Fibroblast of peridontal ligament (primary cell): ENCODE measurements around the gene C6orf62.
"Not testable (repeated sequence)": the region's sequence is repeated elsewhere in the genome, so short reads cannot be mapped to it uniquely, and the experiment has no call there.

Source experiments
- DNase-seq: peaks from one replicate; pipeline ENCODE4 v3.0.0-alpha.2; 2010; ENCODE audit errors: extremely low read depth

The C6orf62 gene

DNA sequence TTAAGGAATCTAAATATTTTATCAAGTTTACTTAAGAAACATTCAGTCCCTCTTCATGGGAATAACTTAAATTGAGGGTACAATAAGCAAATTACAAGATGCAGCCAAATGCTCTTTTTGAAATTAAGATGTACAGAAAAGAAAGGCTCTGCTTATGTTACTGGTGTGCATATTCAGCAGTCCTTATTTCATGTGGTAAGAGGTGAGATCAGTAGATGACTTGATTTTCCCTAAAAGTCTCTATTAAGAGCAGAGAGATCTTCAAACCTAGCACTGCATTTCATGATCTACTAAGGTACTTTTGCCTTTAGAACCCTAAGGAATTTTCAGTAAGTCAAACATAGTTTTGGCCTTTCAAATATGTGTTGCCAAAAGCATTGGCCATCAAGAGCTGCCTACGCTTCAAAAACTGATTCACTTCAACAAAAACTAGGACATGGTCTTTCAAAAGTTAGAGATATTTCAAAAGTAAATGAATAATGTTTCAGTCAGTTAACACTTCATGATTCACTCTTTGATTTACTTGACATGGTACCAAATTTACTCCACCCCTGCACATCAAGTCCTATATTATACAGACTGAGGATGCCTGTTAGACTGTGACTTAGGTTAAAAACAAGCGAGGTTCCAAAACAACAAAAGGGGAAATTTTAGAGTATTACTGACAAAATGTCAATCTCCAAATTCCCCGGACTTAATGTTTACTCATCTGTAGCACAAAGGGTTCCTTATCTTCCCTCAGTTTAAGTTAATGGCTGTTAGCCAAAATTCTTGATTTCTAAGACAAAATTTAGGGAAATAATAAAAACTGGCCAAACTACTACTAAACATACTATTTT is 19.2 kb downstream of the C6orf62 start:
- no peak for DNase-seq

DNA sequence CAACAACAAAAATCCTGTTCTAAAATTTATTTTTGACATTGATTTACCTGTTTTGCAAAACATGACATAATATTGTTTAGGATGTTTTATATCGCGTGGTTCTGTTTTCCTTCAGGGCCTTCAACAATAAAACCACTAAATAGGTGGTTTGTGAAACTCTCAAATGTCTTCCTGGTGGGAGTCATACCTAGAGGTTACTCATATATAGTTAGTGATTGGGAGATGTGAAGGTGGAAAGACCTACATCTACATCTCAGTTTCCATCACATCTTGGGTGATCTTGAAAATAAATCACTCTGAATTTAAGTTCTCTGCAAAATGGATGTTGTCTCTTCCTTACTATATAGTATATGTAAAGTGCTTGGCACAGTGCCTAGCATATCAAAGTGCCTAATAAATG is 22.9 kb downstream of the C6orf62 start:
- DNase-seq: no peak

DNA sequence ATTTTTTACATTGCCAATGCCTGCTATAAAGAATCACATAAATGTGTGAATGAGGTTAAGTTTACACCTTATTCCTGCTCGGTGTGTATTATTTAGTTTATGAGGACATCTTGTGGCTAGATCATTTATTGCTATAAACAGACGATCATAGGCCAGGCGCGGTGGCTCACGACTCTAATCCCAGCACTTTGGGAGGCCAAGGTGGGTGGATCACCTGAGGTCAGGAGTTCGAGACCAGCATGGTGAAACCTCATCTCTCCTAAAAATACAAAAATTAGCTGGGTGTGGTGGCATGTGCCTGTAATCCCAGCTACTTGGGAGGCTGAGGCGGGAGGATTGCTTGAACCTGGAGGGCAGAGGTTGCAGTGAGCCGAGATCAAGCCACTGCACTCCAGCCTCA is 23.3 kb downstream of the C6orf62 start:
- DNase-seq: peak; percentile 58

DNA sequence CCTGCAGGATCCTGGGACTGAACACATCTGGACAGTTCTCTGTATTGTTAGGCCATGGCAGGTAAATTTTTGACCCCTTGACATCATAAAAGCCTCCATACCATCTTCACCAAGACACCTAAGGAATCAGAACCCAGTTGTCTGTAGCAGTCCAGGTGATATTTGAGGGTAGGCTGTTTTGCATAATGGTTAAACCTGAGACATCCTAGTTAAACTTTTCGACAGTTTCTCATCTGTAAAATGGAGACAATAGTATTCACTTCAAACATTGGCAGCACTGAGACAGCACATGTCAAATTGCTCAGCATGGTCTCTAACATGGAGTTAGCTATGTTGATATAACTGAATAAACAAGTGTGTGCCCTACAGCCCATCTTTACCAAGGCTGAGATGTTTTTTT is 24.8 kb downstream of the C6orf62 start:
- no peak for DNase-seq

DNA sequence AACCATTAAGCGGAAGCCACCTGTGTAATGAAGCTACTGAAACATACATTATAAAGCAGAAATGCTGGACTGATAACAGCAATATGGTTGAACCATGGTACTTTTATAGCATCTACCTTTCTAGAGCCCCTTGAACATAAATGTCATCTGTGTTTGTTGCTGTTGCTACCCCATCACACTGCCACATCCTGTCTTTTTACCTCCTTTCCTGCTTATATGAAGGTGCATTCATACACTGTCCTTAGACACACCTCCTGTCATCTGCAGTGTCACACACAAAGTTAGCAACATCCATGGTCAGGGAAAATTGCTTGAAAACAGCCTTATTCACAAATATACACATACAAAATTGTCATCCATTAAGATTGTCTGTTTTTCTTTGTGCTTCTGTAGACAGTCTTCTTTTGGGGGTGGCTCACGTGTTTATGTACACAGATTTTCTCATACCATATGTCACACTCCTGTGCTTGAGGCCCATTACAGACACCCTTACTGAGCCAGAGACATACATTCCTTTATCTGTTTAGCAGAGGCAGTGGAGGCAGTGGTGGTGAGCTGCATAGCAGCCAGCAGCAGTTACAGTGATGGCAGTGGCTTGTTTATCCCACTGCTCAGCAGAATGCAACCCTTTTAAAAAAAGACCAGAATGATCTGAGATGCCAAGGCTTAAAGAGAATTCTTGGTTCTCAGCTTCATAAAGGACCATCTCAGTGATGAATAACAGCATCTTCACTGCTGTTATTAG is 25.9 kb downstream of the C6orf62 start:
- DNase-seq: no peak

DNA sequence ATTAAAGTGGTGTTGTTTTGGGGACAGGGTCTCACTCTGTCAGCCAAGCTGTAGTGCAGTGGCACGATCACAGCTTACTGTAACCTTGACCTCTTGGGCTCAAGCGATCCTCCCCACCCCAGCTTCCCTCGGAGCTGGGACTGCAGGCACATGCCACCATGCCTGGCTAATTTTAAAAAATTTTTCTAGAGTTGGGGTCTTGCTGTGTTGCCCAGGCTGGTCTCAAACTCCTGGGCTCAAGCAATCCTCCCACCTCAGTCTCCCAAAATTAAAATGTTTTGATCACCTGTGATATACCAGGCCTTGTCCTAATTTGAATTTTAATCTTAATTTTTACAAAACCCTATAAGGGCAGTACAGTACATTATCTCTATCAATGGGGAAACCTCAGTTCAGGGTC is 26.5 kb downstream of the C6orf62 start:
- DNase-seq: no peak

DNA sequence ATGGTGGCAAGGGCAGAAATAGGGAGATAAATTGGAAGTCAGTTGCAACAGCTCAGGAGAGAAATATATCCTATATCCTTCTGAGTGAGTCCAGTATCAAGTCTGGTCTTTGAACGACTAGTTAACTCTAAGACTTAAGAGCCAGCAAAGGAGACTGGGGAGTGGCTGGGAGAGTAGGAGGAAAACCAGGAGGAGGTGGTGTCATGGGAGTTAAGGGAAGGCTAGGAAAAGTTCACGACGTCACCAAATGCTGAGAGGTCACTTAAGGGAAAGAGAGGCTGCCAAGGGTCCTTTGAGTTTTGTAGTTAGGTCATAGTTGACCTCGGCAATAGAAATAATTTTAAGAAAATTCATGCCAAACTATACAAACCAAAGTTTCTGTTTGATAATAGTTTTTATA is 27.0 kb downstream of the C6orf62 start:
- no peak for DNase-seq

DNA sequence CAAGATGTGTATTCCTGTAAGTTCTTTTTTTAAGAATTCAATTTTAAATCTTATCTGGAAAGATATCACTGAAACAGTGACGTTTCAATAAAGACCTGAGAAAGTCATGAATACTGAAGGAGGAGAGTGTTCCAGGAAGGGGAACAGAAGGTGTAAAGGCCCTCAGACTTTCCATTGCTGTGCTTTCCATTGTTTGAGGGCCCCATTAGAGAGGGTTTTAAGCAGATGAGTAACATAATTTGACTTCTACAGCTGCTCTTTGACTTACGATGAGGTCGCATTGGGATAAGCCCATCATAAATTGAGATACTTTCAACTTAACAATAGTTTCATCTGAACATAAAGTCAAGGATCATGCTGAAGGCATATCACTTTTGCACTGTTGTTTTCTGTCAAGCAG is 27.4 kb downstream of the C6orf62 start:
- DNase-seq: no peak

DNA sequence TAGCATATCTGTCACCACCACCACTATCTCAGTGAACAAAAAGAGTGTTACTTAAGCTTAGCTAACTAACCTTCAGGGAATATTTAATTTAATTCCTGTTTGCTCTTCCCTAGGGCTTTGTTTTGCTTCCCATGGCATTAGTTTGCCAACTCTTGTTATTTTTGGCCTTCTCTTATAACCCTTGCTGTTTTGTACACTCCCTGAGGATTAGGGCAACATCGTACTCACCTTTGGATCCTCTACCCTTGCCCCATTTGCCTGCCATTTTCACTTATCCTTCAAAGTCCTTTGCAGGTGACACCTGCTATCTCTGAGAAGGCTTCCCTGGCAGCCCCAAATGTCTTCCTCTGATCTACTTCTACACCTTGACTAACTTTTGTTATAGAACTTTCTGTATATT is 28.4 kb downstream of the C6orf62 start:
- DNase-seq: no peak

DNA sequence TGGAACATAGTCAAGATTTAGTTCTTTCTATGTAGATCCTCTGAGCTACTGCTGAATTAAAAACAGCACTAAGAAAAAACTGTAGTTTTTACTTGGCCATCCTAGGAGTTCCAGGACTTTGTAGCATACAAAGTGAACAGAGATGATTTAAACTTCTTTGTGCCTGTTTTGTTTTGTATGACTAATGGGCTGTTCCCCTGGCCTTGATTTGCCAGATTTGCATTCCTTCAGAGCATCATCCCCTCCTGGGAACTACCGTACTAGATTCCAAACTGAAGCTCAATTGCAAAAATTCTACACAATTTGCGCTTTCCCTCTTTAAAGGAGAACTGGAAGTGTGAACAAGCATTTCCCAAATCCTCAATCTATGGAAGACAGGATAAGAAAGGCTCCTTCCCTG is 29.0 kb downstream of the C6orf62 start:
- DNase-seq: peak; percentile 66

DNA sequence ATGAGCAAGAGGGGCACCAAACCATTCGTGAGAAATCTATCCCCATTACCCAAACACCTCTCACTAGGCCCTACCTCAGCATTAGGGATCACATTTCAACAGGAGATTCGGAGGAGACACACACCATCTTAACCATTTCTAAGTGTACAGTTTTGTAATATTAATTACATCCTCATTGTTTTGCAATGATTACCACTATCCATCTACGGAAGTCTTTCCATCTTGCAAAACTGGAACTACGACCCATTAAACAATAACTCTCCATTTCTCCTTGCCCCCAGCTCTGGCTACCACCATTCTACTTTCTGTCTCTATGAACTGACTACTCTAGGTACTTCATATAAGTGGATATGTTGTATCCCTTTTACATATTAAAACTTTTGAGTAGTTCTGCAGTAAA is 32.0 kb downstream of the C6orf62 start:
- no peak for DNase-seq

DNA sequence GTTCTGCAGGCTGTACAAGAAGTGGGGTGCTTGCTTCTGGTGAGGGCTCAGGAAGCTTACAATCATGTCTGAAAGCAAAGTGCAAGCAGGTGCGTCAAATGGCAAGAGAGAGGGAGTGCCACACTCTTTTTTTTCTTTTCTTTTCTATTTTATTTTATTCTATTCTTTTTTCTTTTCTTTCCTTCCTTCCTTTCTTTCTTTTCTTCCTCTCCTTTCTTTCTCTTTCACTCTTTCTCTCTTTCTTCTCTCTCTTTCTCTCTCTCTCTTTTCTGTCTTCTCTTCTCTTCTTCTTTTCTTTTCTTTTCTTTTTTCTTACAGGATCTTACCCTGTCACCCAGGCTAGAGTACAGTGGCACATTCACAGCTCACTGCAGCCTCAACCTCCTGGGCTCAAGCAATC is 32.5 kb downstream of the C6orf62 start:
- no peak for DNase-seq

DNA sequence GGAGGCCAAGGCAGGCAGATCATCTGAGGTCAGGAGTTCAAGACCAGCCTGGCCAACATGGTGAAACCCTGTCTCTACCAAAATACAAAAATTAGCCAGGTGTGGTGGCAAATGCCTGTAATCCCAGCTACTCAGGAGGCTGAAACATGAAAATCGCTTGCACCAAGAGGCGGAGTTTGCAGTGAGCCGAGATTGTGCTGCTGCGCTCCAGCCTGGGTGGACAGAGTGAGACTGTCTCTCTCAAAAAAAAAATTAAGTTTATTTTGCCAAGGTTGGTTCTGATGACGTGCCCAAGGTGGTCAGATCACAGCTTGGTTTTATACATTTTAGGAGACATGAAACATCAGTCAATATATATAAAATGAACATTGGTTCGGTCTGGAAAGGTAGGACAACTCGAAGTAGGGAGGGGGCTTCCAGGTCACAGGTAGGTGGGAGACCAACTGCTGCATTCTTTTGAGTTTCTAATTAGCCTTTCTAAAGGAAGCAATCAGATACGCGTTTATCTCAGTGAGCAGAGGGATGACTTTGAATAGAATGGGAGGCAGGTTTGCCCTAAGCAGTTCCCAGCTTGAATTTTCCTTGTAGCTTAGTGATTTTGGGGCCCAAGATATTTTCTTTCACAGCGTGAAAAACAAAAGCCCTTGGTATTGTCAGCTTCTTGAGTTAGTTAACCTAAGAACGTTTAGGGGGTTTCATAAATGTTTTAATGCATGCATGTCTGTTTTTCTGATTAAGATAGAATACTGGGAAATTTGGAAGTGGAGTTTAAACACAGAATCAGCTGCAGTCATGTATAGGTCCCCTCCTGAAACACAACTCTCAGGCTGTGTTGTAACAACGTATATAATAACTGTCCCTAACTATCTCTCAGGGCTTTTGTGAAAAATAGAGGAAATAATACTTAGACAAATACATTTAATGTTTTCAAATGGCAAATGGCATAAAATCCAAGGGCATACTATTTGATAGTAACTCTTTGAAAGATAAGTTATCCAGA is 35.4 kb downstream of the C6orf62 start:
- no peak for DNase-seq

DNA sequence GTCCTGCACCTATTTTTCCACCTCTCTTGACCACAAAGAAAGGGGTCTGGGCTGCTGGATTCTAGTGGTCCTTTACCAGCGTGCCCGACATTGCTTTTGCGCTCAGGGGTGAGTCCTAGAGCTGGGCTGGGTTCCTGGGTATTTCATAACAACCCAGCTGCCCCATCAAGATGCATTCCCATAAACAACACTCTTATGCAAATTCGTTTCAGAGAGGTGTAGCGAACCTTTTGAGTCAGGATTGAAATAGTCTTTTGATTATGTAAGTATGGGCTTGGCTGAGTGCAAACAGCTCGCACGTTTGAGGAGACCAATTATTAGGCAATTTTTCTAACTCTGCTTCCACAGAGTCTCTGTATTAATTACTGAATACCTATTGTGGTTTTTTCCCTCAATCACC is 38.4 kb downstream of the C6orf62 start:
- no peak for DNase-seq

DNA sequence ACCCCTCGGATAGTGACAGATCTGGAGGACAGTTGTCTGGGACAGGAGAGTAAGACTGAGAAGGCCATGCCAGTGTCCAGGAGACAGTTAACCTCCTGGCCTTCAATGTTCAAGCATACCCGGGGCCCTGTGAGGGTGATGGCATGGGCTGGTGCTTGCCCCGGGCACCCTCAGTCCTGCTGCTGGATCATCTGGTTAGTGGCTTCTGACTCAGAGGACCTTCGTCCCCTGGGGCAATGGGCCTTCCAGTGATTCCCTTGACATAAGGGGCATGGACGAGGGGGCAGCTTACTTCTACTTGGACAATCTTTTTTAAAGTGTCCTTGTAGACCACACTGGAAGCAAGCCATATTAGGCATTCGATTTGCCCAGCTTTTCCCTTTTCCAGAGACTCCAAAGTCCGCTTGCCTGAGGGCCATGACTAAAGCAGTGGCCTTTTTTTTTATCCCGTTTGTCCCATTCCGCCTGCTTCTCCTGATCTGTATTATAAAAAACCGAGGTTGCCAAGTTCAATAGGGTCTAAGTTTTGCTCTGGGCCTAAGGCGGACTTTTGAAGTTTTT is 40.1 kb downstream of the C6orf62 start:
- DNase-seq: not testable (repeated sequence)

DNA sequence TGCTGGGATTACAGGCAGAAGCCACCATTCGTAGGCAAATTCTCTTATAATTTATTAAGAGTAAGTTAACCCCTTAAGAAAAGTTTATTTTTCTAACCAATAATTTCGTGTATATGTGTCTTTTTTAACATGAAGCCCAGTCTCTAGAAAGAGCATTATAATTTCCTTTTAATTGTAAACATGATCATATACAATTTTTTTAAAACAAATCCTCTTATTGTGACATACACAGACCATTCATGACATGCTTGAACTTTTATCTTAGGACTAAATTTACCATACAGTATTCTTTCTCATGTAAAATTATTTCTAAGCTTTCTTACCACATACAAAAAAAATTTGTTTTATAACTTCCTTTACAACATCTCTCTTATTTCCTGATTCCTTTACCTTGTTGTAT is 45.3 kb downstream of the C6orf62 start:
- no peak for DNase-seq

DNA sequence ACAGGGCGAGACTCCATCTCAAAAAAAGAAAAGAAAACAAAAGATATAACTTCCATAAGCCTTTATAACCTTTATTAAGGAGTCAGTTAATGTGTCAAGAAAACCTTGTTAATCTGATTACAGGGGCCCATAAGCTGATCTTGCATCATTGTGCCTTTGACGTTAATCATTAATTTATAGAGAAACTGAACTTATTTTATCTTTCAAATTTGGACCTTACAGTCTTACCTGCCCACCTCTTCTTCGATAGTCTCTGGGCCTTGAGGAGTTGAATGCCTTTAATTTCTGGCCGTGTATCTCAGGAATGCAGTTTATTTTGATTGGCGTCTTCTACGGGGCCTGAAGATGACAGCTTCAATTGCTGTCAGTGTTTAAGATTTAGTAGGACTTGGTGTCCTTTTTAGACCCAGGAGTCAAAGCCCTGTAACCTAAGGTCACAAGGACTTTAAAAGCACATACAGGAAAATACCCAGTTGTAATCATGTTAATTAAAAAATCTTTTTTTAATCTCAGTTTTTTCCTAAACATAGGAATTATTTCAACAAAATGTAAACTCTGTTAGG is 46.3 kb downstream of the C6orf62 start:
- DNase-seq: no peak

DNA sequence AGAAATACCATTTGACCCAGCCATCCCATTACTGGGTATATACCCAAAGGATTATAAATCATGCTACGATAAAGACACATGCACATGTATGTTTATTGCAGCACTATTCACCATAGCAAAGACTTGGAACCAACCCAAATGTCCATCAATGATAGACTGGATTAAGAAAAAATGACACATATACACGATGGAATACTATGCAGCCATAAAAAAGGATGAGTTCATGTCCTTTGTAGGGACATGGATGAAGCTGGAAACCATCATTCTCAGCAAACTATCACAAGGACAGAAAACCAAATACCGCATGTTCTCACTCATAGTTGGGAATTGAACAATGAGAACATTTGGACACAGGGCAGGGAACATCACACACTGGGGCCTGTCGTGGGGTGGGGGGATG is 47.9 kb downstream of the C6orf62 start:
- DNase-seq: not testable (repeated sequence)

DNA sequence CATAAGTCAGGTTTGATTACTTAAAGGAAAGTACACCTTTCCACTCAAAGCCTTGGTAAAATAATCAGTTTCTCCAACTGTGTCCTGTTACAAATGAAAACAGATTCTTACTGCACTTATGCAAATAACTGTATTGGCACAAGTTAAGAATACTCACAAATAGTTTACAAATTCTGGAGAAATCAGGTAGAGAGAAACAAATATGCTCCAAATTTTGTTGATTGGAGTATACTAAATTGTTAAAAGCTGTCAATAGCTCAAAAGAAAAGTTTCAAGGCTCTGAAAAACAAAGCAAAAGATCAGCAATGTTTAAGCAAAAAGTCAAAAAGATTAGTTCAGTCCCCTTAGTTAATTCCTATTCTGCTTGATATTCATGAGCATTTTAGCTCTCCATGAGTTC is 48.5 kb downstream of the C6orf62 start:
- DNase-seq: not testable (repeated sequence)

DNA sequence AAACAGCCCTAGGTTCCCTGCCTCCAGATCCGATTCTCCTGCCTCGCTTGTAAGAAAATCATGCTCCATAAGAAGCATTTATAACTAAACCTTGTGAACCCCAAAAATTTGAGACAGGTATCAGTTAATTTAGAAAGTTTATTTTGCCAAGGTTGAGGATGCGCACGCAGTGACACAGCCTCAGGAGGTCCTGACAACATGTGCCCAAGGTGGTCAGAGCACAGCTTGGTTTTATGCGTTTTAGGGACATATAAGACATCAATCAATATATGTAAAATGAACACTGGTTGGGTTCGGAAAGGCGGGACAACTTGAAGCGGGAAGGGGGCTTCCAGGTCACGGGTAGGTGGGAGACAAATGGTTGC is 50.0 kb downstream of the C6orf62 start:
- no peak for DNase-seq
